Inferior parietal cortex (tissue), 1 donor: ENCODE data around the gene NMNAT3.

Experiments used
- DNase-seq: peaks from one replicate; pipeline ENCODE4 v3.0.0-alpha.2; 2016; ENCODE audit errors: extremely low spot score

Gene NMNAT3

DNA sequence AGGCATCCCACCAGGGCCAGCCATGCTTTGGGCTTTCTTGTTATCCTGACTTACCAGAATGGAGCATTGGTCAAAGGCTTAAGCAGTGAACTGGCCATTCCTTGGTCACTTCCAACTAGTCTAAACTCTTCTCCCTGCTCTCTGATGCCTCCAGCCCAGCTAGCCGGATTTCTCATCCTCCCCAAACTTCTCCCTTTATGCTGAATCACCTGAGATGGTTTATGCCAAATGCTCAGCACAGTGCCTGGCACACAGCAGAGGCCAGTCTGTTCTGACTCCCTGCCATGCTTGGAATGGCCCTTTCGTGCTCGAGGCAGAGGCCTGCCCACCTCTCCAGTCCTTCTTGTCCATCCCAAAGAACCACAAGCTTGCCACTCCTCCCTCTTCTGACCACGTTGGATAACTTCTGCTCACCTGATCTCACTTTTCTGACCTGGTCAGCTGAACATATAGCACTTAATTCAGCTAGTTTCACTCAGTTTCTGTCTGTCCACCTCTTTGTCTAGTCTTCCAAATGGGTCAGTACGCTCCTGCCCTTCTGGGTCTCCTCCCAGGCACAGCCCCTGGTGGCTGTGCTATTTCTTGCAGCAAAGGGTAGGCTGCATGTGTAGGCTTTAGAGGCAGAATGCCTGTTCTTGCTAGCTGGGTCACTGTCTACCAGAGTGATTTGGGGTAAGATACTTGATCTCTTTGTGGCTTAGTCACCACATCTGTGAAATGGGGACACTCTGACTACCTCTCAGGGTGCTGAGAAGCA lies 136.1 kb downstream of the NMNAT3 start:
- DNase-seq = no peak

DNA sequence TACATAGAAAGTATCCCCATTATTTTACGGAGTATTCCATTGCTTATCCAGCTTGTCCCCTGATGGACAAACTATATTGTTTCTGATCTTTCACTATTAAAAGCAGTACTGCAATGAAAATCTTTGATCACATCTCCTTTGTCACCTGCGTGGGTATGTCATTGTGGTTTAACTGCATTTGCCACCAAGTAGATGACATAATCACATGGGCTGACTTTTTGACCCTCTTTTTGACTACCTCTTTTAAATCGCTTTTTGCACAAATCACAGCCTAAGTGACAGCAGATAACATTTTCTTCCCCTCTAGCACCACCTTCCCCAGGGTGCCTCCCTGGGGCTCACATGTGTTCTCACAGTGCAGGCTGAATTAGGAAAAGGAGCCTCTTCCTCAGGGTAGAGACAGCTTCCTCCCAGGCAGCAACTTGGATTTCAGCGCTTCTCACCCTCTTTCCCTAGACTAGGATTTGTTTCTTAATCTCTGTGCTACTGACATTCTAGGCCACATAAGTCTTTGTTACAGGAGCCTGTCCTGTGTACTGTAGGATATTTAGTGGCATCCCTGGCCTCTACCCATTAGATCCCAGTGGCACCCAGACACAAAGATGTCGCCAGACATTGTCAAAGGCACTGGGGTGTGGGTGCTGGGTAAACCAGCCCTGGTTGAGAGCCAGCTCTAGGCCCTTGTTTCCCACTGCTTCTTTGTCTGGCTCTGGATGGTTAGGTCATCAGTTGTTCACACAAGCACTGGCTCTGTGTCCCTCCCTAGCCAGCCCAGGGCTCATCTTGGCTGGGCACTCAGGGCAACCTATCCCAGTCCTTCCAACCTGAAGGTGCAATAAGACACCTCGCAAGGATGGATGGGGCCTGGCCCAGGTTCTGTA lies 136.9 kb downstream of the NMNAT3 start:
- peak; percentile 68 for DNase-seq

DNA sequence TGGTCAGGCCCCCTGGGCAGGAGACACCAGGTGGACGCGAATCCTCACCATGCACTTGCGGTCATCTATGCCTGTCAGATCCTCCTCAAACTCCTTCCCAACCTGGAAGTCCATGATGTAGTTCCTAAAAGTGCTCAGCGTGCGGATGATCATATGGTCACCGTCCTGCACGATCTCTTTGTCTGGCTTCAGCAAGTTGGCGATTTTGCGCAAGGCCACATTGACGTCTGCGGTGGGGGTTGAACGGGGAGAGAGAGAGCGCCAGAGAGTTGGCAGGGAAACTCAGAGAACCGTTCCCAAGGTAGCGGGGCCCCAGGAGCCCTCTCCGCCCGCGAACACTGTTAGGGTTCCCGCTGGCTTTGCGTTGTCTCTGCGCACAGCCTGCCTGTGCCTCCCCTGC lies 139.0 kb downstream of the NMNAT3 start:
- DNase-seq = no peak

DNA sequence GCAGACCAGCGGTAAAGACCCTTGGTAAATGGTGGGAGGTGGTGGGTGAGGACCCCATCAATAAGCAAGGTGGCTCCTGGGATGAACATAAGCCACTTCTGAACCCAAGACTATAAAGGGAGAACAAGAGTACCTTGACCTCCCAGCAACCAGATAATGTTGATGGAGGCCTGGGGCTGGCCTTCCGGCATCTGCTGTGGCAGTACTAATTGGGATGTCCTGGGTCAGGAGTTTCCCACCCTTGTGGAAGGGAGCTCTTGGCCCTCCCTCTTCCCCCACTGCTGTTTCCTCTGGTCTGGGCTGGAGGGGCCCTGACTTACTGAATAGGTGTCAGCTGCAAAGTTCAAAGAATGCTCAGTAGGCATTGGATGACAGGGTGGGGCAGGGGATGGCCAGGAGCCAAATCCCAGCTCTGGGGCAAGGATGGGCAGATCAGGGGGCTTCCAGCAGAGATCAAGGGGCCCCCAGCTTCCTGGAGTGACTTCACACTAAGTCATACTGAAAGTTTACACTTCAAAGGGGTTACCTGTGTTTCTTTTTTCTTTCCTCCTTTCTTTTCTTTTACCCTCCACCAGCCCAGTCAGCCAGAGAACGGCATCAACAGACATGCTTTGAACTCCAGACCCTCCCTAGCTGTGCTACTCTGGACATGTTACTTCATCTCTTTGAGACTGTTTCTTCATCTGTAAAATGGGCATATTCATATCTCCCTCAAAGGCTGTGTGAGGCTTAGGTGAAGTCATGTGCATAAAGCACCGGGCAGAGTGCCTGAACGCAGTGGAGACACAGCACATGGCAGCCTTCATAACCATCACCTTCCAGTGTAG lies 139.8 kb downstream of the NMNAT3 start:
- DNase-seq = no peak

DNA sequence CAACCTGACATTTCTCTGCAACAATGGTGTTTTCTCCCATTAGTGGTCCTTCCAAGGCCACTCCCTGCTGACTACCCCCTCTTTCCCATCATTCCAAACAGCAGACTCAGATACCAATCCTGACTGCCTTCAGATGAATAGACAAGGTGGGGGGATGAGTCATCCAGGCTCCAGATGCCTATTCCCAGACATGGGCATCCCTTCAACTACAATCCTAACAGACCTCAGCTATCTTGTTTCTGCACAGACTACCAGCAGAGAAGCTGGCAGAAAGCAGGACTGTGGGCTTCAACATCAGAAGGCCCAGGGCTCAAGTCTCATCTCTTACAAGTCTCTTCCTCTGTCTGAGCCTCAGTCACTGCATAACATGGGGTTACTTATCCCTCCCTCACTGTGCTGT lies 140.4 kb downstream of the NMNAT3 start:
- DNase-seq = no peak

DNA sequence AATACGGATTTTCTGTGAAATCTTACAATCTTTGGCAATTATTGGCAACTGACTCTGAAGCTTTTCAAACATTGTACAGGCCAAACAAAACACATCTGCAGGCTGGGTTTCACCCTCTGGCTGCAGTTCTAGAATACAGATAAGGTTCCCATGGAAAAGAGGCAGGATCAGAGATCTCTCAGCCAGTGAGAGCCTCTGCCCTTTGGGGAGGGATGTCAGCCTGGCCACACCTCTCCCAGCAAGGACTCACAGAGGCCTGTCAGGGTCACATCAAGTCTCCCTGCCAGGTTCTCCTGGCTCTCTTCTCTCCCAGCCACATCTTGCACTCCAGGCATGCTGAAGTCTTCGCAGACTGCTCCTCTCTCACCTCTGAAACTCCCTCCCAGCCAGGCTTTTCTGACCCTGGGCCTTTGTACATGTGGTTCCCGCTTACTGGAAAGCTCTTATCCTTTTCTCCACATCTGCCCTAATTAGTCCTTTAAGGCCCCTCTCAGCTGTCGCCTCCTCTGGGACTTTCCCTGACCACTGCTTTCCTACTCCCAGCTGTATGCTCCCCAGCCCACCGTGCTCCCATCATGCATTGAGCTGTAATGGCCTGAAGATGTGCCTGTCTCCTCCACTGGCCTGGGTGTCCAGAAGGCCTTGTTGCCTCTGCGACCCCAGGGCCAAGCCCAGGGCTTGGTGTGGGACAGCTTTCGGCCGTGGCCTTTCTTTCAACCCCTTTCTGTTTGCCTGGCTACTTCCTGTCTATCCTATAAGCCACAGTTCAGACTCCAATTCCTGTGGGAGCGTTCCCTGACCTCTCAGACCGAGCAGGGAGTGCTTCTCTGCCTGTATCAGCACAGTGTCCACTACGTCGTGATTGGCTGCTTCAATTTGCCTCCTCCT lies 142.5 kb downstream of the NMNAT3 start:
- peak; percentile 59 for DNase-seq

DNA sequence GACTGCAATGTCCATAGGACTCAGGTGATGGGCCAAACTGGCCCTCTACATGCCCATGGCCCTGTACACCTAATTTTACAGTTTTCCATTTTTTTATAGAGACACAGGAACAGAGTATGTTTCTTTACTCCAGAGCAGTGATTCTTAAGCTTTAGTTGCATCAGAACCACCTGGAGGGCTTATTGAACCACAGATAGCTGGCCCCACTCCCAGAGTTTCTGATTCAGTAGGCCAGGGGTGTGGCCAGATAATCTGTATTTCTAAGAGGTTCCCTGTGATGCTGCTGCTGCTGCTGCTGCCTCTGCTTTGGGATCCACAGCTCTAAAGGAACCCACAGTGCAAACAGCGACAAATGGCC lies 143.3 kb downstream of the NMNAT3 start:
- no peak for DNase-seq

DNA sequence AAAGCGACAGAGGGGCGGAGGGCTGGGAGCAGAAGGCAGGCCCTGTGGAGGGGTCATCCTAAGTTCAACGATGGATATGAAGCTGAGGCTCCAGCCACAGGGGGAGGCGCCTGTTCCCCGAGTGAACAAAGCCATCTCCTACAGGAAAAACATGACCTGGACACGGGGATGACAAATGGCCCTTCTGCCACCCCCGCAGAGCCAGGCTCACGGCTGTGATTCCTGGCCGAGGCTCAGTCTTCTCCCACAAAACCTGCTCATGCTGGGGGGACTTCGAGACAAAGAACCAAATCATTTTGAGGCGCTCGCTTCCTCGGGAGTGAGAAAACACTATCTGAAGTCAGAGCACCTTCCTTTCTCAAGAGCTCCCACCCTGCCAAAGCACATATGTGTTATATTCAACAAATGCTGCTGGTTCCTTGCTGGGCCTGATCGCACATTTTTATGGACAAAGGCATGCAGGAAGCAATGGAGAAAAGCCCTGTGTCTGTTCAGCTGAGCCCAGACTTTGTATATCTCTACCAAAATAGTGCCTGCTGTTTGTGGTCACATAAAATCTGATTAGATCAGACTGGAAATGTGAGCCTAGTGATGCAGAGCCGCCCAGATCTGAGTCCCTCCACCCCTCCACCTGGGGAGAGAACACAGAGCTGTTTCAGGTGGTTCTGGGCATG lies 143.9 kb downstream of the NMNAT3 start:
- DNase-seq = peak; percentile 42

DNA sequence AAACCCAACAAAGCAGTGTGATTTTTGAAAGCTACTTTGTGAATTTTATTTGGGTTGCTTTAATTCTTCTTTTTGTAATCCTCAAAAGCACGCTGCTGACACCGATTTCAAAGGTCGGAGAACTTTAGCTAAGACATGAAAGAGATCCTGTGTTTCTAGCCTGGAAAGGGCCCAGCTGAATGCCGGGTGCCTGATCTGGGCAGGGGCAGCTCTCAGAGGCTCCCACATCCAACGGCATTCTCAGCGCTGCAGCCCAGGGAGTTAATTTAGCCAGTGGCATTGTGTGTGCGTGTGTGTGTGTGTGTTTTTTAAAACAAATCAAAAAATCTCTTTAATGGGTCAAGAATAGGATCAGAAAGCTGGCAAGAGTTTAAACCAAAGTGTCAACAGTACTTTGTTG lies 144.8 kb downstream of the NMNAT3 start:
- DNase-seq = peak; percentile 59

DNA sequence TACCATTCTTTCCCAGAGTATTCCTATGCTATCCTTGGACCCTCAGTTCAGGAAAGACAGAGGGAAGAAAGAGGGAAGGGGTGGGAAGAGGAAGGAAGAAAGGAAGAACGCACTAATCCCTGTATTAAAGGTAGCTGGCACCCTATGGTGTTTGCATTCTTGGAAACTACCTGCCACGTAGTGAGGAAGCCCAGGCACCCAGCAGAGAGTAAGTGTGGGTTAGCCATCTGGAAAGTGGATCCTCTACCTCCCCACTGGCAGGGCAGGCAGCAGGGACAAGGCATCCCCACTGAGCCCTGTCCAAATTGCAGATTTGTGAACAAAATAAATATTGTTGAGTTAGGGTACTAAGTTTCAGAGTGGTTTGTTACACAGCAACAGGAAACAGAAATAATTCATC lies 147.1 kb downstream of the NMNAT3 start:
- no peak for DNase-seq

DNA sequence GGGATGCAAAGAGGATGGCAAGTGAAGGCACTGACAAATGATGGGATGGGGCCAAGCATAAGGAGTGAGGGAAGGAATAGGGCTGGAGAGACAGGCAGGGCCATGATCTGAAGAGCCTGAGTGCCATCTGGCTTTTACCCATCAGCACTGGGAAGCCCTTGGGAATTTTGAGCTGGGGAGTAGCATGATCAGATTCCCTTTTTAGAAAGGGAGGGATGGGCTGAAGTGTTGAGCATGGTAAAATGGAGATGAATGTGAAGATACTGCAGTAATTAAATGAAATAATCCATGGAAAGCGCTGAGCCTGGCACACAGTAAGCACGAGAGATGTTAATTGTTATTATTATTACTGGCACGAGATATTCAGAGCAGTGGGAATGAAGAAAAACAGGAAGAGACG lies 148.1 kb downstream of the NMNAT3 start:
- DNase-seq = no peak

DNA sequence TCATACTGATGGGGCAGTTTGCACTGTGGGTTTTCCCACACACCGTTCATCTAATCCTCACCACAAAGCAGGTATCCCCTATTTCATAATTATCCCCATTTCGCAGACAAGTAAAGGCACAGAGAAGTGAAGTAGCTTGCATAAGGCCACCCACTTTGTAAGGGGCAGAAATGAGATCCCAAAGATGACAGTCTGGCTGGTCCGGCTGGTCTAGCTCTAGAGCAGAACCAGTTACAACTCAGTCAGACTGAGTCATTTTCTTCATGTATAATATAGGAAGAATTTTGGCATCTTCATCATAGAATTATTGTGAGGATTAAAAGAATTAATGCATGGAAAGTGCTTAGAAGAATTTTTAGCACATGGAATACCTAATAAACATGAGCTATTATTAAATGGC lies 148.8 kb downstream of the NMNAT3 start:
- DNase-seq = no peak

DNA sequence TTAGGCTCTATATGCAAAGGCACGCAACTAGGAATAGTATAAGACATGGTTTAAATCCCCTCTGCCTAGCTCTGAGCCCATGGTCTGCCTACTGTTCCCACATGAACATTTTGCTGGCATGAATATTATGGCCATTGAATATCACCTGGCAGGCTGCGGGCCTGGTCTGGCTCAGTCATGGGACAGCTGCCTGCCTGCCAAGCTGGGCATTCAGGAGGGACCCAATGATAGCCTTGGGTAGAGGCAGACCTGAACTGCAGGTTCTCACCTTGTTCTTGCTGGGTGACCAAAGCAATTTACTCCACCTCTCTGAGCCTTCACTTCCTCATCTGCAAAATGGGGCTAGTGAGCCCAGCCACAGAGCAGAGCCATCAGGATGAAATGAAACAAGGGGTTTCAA lies 149.5 kb downstream of the NMNAT3 start:
- DNase-seq = no peak

DNA sequence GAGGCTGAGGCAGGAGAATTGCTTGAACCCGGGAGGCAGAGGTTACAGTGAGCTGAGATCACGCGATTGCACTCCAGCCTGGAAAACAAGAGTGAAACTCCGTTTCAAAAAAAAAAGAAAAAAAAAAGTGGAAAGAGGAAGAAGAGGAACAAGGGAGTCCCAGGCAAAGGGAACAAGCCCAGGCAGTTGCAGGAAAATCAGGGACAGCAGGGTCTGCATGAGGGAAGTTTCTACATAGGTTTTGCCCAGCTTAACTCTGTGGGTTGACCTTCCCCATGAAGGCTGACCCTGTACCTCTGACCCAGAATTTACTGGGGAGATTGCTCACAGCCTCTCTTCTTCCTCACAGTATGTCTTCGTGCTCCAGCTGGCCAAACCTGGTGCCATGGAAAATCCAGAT lies 150.5 kb downstream of the NMNAT3 start:
- DNase-seq = no peak

DNA sequence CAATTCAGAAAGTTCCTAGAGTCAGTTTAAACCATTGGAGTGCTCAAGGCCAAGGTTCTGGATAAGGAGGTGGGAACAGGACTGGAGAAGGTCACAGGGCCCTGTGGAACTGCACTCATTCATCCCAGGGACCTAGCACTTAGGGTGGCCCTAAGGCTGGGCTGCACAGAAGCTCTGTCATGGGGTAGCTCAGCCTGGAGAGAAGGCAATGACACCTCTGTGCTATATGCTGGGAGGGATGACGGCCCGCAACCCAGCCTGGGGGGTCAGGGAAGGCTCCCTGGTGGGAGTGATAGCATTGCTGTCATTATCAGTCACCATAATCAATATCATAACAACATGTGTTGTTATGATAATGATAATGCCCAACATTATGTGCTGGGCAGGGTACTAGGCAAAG lies 151.6 kb downstream of the NMNAT3 start:
- no peak for DNase-seq

DNA sequence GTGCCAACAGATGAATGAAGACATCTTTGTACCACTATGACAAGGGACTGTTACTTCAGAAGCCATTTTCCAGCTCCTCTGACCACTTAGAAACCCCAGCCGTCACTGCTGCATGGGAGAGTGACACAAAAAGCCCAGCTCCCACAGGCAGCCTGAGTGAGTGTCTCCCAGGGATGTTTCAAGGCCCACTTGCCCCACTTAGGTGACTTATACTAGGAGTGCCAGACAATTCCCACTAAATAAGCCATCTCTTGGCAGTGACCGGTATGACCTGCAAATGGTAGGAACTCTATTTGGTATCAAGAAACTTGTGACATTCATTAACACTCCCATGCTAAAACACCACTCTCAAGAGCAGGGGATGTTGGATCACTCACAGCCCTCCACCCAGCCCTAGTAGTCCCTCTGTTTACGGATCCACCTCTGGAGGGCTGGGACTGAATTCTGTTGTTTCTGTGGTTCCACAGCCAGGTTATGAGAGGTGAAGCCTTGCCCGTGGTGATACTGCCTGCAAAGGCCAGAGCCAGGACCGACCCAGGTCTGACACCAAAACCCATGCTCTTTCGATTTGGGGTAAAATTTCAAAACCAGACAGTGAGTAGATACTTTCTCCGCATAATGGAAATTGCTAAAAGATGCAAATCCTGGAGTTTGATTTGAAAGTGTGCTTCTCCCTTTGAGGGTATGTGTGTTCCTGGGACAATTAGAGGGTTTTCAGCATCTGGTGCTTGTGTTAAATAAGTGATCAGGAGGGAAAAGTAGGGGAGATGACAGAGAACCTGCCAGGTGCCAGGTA lies 152.7 kb downstream of the NMNAT3 start:
- no peak for DNase-seq

DNA sequence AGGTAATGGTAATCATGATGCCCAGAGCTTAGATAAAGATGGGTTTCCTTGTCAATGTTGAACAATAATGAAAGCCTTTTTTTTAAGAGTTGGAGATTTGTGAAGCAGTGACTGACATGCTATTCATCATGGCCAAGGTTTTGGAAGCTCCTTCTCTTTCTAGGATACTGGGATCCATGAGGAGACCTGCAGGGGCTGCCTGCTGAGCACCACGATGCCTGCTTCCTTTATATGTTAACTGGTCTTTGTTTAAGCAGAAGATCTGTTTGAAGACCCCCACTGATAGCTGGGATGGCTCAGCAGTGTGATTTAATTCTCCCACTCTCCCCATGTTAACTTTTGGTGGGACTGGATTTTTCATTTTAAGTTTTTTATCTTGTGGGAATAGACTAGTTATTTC lies 154.1 kb downstream of the NMNAT3 start:
- no peak for DNase-seq

DNA sequence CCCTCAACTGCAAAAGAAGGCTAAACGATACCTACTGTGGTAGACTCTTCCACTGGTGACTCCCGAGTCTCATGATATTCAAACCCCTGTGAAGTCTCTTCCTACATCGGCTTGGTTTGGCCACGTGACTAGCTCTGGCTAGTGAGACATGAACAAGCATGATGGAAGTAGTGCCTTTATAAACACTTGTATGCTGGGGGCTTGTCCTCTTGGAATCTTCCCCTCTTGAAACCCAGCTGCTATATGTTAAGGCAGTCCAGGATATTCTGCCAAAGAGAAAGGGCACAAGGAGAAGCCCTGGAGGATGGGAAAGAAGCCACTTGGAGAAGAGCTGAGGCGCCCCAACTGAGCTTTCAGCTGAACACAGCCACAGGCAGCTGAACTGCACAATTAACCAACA lies 154.6 kb downstream of the NMNAT3 start:
- DNase-seq = no peak

DNA sequence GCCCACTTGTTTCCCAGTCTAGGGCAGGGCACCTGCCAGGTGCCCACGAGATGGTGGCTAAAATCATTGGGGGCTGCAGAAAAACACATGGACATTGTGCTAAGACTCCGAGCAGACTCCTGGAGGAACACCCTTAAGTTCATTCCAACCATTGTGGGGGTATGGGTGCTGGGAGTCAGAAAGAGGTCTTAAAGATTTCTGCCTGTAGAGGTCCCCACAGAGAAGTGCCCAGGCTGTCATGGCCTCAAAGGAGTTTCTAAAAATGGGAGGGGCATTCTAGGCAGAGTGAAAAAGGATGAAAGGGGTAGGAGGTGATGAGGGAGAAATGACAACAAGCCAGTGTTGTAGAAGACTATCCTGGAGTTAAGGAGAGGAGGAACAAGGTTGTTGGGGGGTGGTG lies 155.4 kb downstream of the NMNAT3 start:
- no peak for DNase-seq

DNA sequence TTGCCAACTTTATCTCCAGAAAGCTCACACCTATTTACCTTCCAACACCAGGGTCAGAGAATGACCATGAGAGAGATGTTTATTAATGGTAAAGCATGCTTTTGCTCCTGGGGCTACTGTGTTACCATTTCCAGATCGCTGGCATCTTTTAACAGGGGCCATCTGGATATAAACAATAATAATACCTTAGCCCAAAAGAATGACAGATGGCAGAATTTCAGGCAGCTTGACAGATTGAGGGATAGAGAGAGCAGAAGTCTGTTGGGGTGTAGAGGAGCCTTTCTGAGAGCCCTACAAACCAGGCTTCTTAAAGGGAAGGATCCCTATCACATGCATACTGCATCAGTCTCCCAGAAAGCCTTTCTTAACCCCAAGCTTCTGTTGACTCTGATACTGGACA lies 156.0 kb downstream of the NMNAT3 start:
- DNase-seq = no peak
